Stimulated activated CD4-positive, alpha-beta T cell treated with anti-CD3 and anti-CD28 coated beads, TNF-alpha, amount 100 ng/mL, for 24 hours (primary cell): ENCODE results near the gene TCP11.
A peak's percentile ranks its signal among the peaks of the same experiment; 100 is the strongest.
"Not testable (repeated sequence)": the region's sequence is repeated elsewhere in the genome, so short reads cannot be mapped to it uniquely, and the experiment has no call there.

ENCODE experiments used
- DNase-seq, 3 experiments: peaks; one replicate each; pipeline ENCODE4 v3.0.0-alpha.2; 2020; ENCODE audit warnings: low read depth in 3 of 3

TCP11 gene

DNA sequence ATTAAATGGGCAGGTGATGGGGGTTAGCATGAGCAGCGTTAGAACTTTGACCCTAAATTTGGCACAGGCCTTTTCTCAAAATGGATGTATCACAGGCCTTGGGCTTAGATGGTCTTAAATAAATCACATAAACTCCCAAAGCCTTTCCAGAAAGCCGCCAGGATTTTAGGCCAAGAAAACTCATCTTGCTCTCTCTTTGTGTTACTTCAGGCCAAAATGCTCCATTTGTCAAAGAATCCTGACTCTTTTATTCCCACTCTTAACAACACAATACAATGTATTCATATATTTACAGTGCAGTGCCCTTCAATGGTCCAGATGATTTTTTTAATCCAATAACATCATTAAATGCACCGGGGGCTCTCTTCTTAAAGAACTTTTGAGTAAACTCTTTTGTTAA is 5.9 kb upstream of the TCP11 start:
- DNase-seq = no peak

DNA sequence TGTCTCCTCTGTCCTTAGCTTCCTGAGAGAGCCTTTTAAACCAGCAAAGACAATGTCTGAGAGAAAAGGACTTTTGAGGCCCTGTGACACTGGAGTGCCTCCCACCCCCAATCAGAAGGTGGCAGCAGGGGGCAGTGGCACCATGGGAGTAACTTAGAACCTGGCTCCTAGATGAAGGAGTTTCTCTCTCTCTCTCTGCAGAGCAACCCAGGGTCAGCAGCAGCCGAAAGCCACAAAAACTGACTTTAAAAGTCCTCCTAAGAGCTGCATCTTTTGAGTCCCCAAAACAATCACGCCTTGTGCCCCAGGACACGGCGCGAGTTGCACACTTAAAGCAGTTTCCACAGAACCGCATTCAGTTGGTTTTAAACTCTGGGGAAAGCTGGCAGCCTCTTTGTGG is 5.3 kb upstream of the TCP11 start:
- peak in 1 of 3 experiments; percentile 18 for DNase-seq

DNA sequence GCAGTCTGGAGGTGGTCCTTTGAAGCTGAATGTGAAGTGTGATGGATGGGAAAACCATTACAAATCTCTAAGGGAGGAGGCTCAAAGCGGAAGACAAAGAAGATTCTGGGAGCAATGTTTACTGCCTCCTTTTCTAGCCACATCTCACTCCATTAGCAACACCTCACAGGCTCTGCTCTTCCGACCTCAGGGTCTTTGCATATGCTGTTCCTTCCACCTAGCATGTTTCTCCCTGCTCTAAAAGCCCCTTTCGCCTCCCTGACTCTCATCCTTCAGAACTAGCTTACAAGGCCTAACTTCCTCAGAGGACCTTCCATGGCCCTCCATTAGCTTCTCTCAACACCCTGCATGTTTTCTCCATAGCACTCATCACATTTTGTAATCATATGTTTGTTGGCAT is 4.6 kb upstream of the TCP11 start:
- no peak for DNase-seq

DNA sequence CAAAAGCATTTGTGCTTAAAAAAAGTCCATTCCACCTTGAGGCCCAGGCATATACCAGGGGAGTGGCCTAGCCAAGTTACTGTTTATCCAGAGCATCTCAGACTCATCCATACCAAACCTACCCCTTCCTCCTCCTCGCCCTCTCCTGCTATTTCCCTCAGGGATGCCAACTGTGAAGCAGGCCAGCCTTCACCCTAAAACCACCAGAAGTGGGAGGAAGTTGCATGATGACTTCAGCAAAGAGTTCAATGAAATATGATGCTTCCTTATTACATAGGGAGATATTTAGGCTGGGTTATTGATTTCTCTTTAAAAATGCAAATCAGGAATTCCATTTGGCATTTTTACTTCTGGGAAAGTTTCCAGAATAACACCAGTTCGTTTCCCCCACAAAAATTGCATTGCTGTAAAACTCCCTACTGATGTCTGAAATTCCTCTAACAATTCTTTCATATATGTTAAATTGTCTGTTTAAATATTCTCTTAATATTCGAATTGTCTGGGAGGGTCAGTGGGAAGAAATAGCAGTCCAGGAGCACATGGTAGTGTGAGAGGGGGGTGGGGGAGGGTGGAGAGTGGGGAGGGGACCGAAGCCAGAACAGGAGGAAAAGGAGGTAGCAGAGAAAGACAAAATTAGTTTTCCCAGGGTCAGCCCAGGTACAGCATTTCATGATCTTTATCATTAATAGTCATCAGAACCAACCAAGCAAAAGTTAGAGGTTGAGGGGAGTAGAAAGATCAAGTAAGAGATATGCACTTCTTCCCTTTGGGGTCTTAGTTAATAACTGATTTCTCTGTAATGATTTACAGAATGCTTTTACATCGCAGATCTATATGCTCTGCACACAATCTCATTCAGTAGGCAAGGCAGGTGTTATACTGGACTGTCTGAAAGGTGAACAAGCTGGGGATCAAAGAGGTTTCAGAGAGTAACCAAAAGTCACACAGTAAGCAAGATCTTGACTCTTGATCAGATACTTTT is 1.7 kb upstream of the TCP11 start:
- no peak for DNase-seq

DNA sequence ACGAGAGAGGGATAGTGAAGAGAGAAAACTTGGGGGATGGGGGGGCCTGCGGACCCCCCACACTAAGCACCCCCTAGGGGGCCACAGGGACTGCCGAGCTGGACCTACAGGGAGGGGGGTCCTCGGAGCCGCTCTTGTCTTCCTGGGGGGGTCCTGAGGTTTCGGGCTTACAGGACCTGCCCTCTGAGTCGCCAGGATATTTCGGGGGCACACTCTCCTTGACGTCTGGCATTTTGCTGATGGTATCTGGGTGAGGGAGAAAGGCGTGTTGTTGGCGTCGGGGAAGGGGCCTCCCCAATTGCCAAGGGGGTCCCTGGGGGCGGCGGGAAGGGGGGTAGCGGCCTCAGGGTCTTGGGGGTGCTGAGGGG is 516 bp downstream of the TCP11 start:
- no peak for DNase-seq

DNA sequence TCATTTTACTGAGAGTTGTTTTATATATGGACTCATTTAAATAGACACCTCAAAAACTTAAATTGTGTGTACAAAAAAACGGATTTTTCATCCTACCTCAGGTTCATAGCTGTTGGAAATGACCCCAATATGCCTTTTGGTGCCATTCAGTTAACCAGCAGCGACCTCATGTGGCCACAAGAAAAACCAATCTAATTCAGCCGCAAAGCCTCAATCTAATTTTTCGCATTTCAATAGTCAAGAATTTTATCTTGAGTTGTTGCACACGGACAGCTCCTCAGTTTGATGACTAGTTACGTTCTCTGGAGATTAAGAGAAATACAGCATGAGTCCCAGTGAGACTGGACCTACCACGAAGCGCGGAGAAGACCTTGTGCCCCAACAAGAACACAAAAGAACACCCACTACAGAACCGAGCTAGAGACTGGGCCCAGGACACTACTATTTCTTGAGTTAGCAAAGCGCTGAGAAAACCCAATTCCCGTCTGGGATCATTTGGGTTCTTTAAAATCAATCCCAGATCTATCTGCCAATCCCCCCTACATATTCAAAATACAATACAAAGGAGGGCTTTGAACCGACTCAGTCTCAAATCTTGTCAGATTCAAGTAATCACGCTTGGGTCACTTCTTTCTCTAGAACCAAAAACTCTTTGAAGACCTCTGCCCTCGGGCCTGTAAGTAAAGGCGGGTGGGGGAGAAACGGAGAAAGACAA is 1.1 kb downstream of the TCP11 start:
- peak in 1 of 3 experiments; percentile 31 for DNase-seq

DNA sequence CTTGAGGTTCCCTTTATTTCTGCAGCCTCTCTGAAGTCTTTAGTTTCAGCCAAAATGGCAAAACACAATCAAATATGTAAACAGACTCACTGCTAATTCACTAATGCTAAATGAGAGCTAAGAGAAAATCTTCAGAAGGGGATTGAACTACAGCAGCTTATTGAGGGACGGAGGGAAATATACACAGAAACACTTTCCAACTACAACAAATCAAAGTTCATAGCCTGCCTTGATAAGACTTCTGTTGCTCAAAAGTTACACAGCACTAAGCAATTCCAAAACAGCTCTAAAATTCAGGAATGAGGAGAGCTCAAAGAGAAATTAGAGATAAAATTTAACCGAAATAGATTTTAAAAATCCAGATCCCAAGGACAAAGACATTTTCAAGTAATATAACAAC is 1.7 kb downstream of the TCP11 start:
- no peak for DNase-seq

DNA sequence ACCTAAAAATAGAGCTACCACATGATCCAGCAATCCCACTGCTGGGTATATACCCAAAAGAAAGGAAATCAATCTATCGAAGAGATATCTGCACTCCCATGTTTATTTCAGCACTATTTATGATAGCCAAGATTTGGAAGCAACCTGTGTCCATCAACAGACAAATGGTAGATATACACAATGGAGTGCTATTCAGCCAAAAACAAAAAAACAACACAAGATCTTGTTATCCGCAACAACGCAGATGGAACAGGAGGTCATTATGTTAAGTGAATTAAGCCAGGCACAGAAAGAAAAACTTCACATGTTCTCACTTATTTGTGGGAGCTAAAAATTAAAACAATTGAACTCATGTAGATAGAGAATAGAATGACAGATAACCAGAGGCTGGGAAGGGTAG is 2.9 kb downstream of the TCP11 start:
- DNase-seq = not testable (repeated sequence)

DNA sequence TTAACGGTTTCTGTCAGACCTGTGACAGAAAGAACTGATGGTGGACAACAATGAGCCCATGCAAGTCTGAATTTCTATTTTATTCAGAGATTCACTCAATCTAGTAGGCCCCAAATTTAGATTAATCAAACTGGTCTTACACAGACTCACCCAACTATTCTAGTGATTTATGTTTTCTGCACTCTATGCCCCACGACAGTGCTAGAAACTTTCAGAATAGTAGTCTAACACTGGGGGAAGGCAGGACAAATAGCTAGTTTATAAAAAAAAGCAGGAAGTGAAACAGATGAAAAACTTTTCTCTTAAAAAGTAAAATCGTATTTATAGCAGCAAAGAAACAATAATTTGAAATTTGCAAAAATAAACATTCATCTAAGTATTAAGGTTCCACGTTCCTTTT is 5.0 kb downstream of the TCP11 start:
- DNase-seq = no peak

DNA sequence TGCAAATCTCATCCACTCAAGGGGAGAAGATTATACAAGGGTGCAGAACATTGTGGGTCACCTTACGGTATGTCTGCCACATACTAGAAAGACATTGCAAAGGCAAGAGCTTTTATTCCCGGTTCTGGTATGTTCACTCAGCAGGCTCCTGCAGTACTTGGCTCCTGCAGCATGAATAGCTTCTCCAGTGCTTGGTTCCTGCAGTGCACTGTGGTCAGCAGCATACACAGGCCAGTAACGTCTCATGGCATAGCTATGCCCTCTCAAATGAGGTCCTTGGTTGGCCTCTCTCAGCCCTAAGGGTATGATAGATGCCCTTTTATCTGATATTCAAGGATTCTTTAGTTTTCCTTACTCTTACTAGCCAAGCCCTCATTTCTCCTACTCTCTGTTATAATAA is 12.6 kb downstream of the TCP11 start:
- DNase-seq = no peak

DNA sequence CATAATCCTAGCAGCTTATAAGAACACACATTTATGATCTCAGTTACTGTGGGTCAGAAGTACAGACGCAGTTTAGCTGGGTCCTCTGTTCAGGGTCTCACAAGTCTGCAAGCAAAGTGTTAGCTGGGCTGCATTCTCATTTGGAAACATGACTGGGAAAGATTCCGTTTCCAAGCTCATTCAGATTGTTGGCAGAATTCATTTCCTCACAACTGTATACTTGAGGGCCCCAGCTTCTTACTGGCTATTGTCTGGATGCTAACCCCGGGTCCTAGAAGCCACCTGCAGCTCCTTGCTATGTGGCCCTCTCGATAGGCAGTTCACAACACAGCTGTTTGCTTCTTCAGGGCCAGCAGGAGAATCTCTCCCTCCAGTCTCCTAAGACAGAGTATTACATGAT is 13.1 kb downstream of the TCP11 start:
- DNase-seq = no peak

DNA sequence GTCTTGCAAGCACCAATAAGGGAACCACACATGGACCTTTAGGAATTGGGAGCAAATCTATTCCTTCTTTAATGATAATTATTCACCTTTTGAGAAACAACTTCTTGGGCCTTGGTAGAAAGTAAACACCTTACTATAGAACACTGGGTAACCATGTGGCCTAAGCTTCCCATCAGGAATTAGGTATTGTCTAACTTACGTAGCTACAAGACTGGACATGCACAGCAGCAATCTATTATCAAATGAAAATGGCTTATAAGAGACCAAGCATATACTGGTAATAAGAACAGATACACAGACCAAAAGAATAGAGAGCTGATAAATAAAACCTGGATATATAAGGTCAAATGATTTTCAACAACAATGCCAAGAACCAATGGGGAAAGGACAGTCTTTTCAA is 16.8 kb downstream of the TCP11 start:
- no peak for DNase-seq

DNA sequence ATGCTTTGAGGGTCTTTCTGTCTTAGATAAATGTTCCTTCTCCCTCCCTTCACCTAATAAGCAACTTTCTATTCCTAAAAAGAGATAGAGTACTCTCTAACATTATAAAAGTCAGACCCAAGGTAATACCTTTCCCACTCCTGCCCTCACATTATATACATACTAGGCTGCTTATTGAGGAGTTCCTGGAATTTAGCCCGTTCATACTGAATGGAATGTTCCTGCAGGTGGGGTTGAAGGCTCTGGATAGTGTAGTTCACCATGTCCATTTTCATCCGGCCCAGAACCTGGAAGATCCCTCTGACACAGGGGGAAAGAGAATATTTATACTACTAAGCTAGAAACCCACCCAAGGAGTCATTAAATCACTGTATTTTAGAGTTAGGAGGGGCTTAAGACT is 20.4 kb downstream of the TCP11 start:
- no peak for DNase-seq

DNA sequence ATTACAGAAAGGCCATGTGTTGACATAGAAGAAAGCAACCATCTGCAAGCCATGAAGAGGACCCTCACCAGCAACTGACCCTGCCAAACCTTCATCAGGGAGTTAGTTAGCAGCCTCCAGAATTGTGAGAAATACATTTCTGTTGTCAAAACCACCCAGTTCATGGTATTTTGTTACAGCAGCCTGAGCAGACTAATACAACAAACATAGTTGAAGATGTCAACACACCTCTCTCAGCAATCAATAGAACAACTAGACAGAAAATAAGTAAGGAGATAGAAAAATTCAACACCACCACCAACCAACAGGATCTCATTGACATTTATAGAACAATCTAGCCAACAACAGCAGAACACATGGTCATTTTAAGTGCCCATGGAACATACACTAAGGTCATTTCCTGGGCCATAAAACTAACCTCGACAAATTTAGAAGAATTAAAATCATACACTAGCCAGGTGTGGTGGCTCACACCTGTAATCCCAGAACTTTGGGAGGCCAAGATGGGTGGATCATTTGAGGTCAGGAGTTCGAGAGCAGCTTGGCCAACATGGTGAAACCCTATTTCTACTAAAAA is 32.7 kb downstream of the TCP11 start:
- no peak for DNase-seq

DNA sequence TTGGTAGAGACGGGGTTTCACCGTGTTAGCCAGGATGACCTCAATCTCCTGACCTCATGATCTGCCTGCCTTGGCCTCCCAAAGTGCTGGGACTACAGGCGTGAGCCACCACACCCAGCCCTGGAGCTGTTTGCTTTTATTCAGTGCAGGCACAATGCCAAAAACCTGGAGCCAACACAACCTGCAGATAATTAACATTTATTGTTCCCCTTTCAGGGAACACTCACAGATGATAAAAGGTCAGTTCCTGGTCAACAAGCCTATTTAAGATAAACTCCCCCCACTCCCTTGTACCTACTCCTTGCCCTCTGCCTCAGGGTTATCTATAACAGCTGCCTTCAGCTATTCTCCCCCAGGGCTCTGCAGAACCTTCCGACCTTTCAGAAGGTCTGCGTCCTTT is 33.4 kb downstream of the TCP11 start:
- DNase-seq = not testable (repeated sequence)

DNA sequence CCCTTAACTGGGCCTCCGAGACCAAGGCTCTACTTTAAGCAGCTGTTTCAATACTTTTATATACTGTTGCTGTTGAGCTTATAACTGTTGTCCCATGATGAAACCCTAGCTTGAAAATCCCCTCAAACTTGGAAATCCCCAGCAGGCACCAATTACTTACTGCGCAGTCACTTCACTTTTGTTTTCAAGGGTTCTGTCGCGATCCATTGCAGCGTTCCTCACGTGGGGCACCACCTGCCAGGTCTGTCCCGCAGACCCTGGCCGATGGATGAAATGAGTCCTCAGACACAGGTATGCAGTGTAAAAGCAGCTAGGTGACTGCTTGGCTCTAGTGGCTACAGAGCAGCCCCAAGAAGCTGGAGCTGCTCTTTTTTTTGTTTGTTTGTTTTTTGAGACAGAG is 33.9 kb downstream of the TCP11 start:
- DNase-seq = peak in 1 of 3 experiments; percentile 7

DNA sequence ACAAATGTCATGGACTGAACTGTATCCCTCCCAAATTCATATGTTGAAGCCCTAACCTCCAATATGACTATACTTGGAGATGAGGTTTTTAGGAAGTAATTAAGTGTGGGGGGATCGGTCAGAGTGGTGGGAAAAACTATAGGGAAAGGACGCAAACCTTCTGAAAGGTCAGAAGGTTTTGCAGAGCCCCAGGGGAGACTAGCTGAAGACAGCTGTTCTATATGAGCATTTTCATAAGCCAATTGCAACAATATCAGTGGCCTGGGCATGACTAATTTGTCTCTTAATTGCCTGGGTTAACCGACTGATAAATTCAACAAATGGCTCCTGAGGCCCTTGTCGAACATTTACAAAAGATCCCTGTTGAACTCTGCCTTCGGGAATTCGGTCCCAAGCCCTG is 35.1 kb downstream of the TCP11 start:
- DNase-seq = not testable (repeated sequence)

DNA sequence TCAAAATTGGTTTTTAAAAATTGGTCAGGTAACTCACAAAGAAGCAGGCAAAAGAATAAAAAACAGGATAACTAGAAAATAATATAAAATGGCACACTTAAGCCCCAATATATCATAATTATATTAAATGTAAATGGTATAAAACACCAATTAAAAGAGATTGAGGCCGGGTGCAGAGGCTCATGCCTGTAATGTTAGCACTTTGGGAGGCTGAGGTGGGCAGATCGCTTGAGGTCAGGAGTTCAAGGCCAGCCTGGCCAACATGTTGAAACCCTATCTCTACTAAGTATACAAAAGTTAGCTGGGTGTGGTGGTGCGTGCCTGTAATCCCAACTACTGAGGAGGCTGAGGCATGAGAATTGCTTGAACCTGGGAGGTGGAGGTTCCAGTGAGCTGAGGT is 36.1 kb downstream of the TCP11 start:
- DNase-seq = no peak

DNA sequence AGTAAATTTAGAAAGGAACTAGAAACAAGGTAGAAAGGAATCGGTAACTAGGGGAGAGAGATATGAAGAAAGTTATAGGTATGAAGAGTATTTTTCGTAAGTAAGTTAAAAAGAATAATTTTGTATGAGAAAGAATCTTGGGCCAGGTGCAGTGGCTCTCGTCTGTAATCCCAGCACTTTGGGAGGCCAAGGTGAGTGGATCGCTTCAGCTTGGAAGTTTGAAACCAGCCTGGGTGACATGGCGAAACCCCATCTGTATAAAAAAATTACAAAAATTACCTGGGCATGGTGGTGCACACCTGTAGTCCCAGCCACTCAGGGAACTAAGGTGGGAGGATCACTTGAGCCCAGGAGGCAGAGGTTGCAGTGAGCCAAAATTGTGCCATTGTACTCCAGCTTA is 42.0 kb downstream of the TCP11 start:
- no peak for DNase-seq

DNA sequence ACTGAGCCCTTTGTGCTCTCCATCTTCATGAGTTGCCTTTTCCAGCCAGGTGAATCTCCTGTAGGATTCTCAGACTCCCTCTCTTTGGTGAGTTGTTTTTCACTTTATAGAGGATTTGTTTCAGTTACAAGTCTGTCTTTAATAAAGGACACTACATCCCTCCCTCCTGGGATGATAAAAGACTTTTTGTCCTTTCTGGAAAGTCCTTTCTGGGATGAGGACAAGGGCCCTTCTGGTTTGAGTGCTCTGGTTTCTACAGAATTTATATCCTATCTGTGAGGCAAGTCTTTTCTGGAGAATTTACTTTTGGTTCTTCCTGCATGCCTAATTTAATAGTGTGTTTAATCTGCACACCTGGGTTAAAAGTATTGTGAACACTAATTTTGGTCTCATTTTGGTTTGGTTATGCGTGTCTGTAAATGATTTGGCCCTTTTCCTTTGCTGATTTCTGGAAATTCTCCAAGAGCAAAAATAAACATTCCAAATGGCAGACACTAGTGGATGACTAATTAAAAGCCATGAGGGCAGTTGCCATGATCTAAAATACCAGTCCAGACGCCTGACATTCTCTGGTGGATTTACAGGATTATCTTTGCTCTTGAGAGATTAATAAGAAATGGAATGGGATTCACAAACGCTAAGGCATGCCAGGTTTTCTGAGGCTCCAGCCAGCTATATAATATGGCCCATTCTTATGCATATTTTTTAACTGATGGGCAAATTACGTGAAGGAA is 44.8 kb downstream of the TCP11 start:
- no peak for DNase-seq

DNA sequence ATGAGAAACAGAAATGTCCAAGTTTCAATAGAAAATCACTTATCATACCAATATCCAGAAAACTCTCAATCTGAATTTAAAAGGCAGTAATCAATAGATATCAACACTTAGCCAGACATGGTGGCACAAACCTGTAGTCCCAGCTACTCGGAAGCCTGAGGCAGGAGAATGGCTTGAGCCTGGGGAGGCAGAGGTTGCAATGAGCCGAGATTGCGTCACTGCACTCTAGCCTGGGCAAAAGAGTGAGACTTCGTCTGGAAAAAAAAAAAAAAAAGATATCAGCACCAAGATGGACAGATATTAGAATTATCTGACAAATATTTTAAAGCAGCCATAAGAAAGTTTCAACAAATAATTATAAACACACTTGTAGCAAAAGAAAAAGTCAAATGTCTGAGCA is 47.0 kb downstream of the TCP11 start:
- no peak for DNase-seq

DNA sequence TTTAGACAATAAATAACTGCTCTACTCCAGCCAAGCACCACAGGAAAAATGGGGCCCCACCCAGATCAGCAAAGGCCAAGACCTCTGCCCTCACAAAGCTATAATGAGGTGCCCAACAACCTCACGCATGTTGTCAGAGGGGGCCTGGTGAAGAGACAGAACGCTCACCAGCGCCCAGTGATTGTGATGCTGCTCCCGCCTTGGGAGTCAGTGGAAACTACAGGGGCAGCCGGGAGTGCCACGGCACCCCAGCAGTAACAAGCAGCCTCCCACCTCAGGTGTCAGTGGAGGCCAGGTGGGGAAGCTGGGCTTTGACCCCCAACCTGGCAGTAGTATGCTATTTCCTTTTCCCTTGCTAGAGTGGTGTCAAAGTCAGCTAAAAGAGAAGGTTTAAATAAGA is 47.4 kb downstream of the TCP11 start:
- DNase-seq = no peak
